Ishikawa (cell line): ENCODE data around the gene COG5.

ENCODE experiments used
- CEBPB ChIP-seq: IDR thresholded peaks from 2 replicates; pipeline ENCODE4 v1.6.1; 2012
- CREB1 ChIP-seq: IDR thresholded peaks from 2 replicates; pipeline ENCODE4 v1.6.1; 2012; ENCODE audit warnings: low read depth
- EGR1 ChIP-seq: IDR thresholded peaks from 2 replicates; pipeline ENCODE4 v1.6.1; 2012
- EP300 ChIP-seq: IDR thresholded peaks from 2 replicates; pipeline ENCODE4 v1.6.1; 2012; ENCODE audit warnings: borderline replicate concordance
- FOXM1 ChIP-seq: IDR thresholded peaks from 2 replicates; pipeline ENCODE4 v1.6.1; 2012; ENCODE audit warnings: low read depth, borderline replicate concordance
- MAX ChIP-seq: IDR thresholded peaks from 2 replicates; pipeline ENCODE4 v1.6.1; 2012
- NFIC ChIP-seq: IDR thresholded peaks from 2 replicates; pipeline ENCODE4 v1.6.1; 2012
- RAD21 ChIP-seq: IDR thresholded peaks from 2 replicates; pipeline ENCODE4 v1.6.1; 2012; ENCODE audit warnings: low read depth
- TAF1 ChIP-seq: IDR thresholded peaks from 2 replicates; pipeline ENCODE4 v1.6.1; 2012; ENCODE audit warnings: low read depth, mild to moderate bottlenecking
- TCF12 ChIP-seq: IDR thresholded peaks from 2 replicates; pipeline ENCODE4 v1.6.1; 2012; ENCODE audit warnings: low read depth
- TEAD4 ChIP-seq: IDR thresholded peaks from 2 replicates; pipeline ENCODE4 v1.6.1; 2012
- USF1 ChIP-seq: IDR thresholded peaks from 2 replicates; pipeline ENCODE4 v1.6.1; 2012
- YY1 ChIP-seq: IDR thresholded peaks from 2 replicates; pipeline ENCODE4 v1.6.1; 2012; ENCODE audit warnings: low read depth
- ZBTB7A ChIP-seq: IDR thresholded peaks from 2 replicates; pipeline ENCODE4 v1.6.1; 2012; ENCODE audit warnings: low read depth
- TF ChIP-seq, protein P1 (sequence below): IDR thresholded peaks from 2 replicates; pipeline ENCODE4 v1.6.1; 2012; ENCODE audit warnings: low read depth, mild to moderate bottlenecking

Gene COG5

GRCh38 chr7:107190090-107190489 is 373.6 kb downstream of the COG5 start:
- no peak for TF ChIP-seq YY1
- no peak for TF ChIP-seq RAD21
- TF ChIP-seq NFIC: no peak
- TF ChIP-seq EP300: no peak
- no peak for TF ChIP-seq CEBPB
- no peak for TF ChIP-seq EGR1
- TF ChIP-seq ZBTB7A: no peak
- no peak for TF ChIP-seq TAF1
- no peak for TF ChIP-seq TCF12
- TF ChIP-seq MAX: no peak
- TF ChIP-seq, protein P1, sequence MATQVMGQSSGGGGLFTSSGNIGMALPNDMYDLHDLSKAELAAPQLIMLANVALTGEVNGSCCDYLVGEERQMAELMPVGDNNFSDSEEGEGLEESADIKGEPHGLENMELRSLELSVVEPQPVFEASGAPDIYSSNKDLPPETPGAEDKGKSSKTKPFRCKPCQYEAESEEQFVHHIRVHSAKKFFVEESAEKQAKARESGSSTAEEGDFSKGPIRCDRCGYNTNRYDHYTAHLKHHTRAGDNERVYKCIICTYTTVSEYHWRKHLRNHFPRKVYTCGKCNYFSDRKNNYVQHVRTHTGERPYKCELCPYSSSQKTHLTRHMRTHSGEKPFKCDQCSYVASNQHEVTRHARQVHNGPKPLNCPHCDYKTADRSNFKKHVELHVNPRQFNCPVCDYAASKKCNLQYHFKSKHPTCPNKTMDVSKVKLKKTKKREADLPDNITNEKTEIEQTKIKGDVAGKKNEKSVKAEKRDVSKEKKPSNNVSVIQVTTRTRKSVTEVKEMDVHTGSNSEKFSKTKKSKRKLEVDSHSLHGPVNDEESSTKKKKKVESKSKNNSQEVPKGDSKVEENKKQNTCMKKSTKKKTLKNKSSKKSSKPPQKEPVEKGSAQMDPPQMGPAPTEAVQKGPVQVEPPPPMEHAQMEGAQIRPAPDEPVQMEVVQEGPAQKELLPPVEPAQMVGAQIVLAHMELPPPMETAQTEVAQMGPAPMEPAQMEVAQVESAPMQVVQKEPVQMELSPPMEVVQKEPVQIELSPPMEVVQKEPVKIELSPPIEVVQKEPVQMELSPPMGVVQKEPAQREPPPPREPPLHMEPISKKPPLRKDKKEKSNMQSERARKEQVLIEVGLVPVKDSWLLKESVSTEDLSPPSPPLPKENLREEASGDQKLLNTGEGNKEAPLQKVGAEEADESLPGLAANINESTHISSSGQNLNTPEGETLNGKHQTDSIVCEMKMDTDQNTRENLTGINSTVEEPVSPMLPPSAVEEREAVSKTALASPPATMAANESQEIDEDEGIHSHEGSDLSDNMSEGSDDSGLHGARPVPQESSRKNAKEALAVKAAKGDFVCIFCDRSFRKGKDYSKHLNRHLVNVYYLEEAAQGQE: no peak
- no peak for TF ChIP-seq FOXM1
- no peak for TF ChIP-seq TEAD4

- no peak for TF ChIP-seq ZBTB7A
Observed at GRCh38 chr7:107187774-107188173, 375.9 kb downstream of the COG5 start.

DNA sequence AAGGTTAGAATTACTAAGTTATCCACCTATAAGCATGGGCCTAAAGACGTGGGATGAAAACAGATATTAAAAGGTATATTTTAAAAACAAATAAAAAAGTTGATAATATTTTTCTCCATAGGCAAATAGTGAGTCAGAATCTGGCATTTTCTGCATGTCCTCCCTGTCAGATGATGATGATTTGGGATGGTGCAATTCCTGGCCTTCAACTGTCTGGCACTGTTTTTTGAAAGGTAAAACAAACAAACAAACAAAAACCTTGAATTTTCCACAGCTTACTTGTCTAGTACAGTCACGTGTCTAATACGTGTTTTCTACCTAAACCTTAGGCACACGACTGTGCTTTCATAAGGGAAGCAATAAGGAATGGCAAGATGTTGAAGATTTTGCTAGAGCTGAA is 377.5 kb downstream of the COG5 start:
- TF ChIP-seq YY1: no peak
- no peak for TF ChIP-seq NFIC
- TF ChIP-seq TAF1: no peak
- no peak for TF ChIP-seq EGR1
- no peak for TF ChIP-seq ZBTB7A

DNA sequence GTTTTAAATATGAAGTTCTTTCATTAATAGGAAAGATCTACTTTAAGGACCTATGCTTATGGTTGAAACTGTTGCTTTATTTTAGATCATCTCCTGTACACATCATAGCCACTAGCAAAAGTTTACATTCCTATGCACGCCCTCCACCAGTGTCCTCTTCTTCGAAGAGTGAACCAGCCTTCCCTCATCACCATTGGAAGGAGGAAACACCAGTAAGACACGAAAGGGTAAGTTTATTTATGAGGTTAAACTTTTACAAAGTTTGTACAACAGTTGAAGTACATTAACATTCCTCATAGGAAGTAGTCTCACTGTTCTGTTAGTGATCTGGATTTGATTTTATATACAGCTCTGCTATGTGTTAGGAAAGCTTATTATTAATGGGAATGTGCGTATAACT is 378.0 kb downstream of the COG5 start:
- TF ChIP-seq, protein P1: no peak
- TF ChIP-seq USF1 (no peak), TEAD4 (no peak), TCF12 (no peak), RAD21 (no peak), YY1 (no peak), MAX (no peak), TAF1 (no peak), CREB1 (no peak)

DNA sequence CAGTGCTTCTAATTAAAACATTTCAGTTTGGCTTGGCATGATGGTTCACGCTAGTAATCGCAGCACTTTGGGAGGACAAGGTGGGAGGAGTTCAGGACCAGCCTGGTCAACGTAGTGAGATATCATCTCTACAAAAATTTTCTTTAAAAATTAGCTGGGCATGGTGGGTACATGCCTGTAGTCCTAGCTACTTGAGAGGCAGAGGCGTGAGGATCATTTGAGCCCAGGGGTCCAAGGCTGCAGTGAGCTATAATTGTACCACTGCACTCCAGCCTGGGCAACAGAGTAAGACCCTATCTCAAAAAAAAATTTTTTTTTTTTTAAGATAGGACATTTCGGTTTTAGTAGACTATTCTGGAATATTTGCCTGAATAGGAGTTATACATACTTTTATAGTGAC is 382.5 kb downstream of the COG5 start:
- TF ChIP-seq CEBPB (no peak), USF1 (no peak), TAF1 (no peak), EGR1 (no peak)

DNA sequence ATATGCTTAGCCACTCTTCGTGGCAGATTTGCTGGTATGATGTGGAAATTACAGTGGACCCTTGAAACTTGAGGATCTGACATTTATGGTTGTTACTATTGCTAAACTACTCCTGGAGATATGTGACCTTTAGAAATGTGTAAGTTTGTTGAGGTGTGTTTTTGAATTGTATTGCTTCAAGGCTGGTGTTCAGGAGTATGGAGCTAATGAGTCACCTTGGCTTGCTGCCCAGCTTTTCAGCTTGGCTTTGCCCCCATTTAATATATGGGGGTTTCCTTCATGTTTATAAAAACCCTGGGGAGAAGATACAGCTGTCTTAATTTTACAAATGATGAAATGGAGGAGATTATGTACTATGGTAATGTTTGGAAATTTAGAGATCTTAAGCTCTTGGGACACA is 383.3 kb downstream of the COG5 start:
- 0 out of 2 replicates have a peak, but pooled peaks have one; percentile 40 for TF ChIP-seq TCF12
- TF ChIP-seq CEBPB: peak; percentile 56; the same call in 1 of the 2 replicates
- TF ChIP-seq USF1: no peak
- peak; percentile 81 for TF ChIP-seq NFIC
